ENCODE data around the gene FANCL.
"Not testable (repeated sequence)": the region's sequence is repeated elsewhere in the genome, so short reads cannot be mapped to it uniquely, and the experiment has no call there.

FANCL gene

DNA sequence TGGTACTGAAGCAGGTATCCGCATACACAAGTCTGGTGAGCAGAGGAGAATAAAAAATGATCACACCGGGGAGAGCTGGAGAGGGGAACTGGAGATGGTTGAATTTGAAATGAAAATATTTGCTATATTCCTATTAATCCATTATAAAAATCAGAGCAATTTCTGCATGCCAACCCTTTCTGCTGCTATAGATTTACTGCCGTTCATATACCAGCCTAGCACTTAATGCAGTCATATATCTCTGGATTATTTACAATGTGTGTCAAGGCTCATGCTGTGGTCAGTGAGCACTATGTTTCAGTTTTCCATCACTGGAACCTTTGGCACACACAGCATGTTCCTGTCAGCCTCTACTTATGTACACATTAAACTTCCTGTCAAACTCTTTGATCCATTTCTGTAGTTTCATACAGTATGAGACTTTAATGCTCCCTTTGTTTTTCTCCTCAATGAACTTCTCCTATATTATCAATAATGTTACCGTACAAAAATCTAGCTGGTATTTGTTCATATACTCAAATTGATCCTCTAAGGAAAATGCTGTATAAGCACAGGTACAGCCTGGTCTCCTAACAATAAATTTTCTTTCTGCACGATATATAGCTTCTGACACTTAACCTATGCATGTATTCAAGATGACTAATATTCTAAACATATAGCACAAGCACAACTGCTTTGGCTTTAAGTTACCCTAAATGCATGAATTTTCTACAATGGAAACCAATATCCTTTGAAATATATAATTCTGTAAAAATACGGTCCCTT lies 36.7 kb downstream of the FANCL start:
- no peak for DNase-seq

GRCh38 chr2:58203018-58203417 lies 38.1 kb downstream of the FANCL start:
- no peak for DNase-seq

GRCh38 chr2:58202404-58202803 lies 38.7 kb downstream of the FANCL start:
- no peak for DNase-seq

GRCh38 chr2:58197894-58198293 lies 43.2 kb downstream of the FANCL start:
- DNase-seq = no peak

GRCh38 chr2:58195662-58196061 lies 45.5 kb downstream of the FANCL start:
- DNase-seq = no peak

GRCh38 chr2:58194458-58194857 lies 46.7 kb downstream of the FANCL start:
- DNase-seq = no peak

DNA sequence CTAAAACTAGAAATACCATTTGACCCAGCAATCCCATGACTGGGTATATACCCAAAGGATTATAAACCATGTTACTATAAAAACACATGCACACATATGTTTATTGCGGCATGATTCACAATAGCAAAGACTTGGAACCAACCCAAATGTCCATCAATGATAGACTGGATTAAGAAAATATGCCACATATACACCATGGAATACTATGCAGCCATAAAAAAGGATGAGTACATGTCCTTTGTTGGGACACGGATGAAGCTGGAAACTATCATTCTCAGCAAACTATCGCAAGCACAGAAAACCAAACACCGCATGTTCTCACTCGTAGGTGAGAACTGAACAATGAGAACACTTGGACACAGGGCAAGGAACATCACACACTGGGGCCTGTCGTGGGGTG lies 54.1 kb downstream of the FANCL start:
- DNase-seq = not testable (repeated sequence)

GRCh38 chr2:58186501-58186900 lies 54.6 kb downstream of the FANCL start:
- no peak for DNase-seq

- DNase-seq = no peak
Observed at GRCh38 chr2:58182527-58182926, 58.6 kb downstream of the FANCL start.

DNA sequence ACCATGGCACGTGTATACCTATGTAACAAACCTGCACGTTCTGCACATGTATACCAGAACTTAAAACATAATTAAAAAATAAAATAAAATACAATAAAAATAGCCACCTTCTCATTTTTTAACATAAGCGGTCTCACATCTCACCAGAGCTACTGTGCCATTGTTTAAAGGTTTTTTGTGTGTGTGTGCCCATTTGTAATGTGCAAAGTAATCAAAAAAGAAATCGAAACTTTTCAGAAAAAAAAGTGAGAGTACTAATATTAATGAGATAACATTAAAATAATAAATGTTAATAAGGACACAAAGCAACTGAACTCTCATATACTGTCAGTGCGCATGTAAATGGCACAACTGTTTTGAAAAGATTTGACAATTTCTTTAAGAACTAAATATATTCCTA lies 60.5 kb downstream of the FANCL start:
- no peak for DNase-seq

- not testable (repeated sequence) for DNase-seq
Observed at GRCh38 chr2:58180175-58180574, 61.0 kb downstream of the FANCL start.

DNA sequence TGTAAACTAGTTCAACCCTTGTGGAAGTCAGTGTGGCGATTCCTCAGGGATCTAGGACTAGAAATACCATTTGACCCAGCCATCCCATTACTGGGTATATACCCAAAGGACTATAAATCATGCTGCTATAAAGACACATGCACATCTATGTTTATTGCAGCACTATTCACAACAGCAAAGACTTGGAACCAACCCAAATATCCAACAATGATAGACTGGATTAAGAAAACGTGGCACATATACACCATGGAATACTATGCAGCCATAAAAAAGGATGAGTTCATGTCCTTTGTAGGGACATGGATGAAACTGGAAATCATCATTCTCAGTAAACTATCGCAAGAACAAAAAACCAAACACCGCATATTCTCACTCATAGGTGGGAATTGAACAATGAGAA lies 63.9 kb downstream of the FANCL start:
- DNase-seq = not testable (repeated sequence)

DNA sequence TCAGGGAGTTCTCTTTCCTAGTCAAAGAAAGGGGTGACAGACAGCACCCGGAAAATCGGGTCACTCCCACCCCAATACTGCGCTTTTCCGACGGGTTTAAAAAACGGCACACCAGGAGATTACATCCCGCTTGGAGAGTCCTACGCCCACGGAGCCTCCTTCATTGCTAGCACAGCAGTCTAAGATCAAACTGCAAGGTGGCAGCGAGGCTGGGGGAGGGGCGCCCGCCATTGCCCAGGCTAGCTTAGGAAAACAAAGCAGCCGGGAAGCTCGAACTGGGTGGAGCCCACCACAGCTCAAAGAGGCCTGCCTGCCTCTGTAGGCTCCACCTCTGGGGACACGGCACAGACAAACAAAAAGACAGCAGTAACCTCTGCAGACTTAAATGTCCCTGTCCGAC lies 69.3 kb downstream of the FANCL start:
- DNase-seq = not testable (repeated sequence)

DNA sequence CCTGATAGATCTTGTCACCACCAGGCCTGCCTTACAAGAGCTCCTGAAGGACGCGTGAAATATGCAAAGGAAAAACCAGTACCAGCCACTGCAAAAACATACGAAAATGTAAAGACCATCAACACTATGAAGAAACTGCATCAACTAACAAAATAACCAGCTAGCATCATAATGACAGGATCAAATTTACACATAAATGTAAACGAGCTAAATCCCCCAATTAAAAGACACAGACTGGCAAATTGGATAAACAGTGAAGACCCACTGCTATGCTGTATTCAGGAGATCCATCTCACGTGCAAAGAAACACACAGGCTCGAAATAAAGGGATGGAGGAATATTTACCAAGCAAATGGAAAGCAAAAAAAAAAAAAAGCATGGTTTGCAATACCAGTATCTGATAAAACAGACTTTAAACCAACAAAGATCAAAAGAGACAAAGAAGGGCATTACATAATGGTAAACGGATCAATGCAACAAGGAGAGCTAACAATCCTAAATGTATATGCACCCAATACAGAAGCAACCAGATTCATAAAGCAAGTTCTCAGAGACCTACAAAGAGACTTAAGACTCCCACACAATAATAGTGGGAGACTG lies 70.7 kb downstream of the FANCL start:
- not testable (repeated sequence) for DNase-seq

GRCh38 chr2:58169845-58170244 lies 71.3 kb downstream of the FANCL start:
- not testable (repeated sequence) for DNase-seq

DNA sequence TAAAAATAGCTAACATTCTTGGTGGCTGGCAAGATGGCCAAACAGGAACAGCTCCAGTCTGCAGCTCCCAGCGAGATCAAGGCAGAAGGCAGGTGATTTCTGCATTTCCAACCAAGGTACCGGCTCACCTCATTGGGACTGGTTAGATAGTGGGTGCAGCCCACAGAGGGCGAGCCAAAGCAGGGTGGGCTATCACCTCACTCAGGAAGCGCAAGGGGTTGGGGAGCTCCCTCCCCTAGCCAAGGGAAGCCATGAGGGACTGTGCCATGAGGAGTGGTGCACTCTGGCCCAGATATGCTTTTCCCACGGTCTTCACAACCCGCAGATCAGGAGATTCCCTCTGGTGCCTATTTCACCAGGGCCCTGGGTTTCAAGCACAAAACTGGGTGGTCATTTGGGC lies 73.0 kb downstream of the FANCL start:
- DNase-seq = not testable (repeated sequence)

DNA sequence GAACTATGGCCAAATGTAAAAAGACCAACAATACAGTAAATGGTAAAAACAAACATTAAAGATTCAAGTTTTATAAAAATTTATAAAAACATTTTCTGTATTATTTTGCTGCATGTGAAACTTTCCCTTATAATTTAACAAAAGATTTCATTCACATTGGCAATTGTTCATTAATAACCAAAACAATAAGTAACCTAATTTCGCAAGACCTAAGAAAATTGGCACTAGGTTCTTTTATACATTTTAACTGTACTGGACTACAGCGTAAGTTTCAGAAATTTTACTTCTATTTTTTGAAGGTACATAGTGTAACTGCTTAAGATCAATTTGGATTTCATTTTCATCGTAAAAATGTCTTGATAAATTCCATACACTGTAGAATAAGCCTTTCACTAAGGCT lies 77.2 kb downstream of the FANCL start:
- no peak for DNase-seq

GRCh38 chr2:58158481-58158880 lies 82.6 kb downstream of the FANCL start:
- no peak for DNase-seq

DNA sequence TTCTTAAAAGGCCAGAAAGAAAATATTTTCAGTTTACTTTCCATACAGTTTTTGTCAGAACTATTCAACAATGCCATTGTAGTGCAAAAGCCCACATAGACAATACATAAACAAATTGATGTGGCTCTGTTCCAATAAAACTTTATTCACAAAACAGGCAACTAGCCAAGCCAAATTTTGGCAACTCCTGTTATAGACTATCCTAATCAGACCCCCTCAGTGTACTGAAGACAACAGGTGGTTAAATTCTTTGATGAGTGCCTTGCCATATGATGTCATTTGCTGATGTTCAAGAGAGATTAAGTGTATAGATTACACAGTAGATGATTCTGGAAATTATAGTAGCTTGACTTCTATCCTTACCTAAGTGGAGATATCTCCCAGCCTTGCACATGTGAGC lies 83.4 kb downstream of the FANCL start:
- DNase-seq = no peak

DNA sequence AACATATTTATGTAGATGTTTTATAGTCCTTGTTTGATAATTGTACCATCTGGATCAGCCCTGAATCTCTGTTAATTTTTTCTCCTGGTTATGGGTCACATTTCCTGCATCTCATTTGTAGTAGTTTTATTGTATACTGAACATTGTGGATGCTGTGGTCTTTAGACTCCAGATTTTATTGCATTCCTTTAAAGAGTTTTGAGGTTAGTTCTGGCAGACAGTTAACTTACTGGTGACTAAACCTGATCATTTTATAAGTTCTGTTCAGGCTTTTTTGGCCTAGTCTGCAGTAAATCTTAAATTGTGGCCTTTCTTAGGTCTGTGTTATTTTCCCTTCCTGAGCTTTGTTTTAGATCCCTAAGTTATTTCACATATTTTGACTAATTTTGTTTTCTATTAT lies 84.3 kb downstream of the FANCL start:
- DNase-seq = no peak

DNA sequence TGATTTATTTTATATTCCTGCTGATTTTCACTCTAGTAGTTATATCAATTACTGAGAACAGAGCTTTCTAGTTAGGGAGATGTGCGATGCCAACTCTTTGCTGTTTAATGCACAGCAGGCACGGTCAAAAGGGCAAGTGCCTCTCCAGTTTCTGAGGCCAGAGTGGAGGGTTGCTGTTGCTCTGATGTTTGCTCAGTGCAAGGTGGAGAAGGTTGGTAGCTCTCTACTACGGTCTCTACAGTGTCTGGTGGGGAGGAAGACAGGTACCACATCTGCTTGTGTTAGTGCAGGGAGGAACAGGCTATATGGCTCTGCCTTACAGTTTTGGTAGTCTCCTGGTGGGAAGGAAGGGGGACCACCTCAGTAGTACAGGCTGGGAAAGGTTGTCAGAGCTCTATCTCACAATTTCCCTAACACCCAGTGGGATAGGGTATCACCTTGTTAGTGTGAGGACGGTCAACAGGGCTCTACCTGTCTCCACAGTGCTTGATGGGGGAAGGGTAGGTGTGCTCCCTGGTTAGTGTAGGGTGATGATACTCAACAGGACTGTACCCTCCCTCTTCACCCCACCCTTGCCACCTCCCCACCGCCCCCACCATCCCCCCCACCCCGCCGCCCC lies 85.9 kb downstream of the FANCL start:
- no peak for DNase-seq

- peak; percentile 5 for DNase-seq
Observed at GRCh38 chr2:58146707-58147106, 94.4 kb downstream of the FANCL start.

- not testable (repeated sequence) for DNase-seq
Observed at GRCh38 chr2:58145769-58146168, 95.4 kb downstream of the FANCL start.

DNA sequence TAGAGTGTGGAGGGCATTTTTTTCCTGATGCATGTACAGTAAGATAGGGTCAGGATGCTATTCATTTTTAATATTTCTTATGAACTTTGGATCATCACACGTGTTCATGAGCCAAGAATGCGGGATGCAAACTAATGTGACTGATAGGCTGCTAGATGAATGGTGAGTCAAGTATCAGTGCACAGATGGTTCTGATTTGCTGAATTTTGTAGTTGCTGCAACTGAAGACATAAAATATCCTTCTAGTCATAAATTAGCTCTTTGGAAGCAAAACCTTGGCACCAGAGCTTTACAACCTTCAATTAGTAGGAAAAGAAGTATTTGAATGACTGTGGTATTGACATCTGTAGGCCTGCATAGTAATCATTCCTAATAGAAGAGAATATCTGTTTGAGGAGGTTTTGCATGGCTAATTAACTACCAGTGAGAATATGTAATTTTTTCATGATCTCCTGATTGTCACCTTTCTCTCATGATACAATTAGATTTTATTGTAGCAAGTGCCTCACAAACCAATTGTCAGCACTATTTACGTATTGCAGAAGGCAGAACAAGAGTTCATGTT lies 100.5 kb downstream of the FANCL start:
- no peak for DNase-seq

Data from stimulated activated CD4-positive, alpha-beta T cell treated with anti-CD3 and anti-CD28 coated beads, Interleukin-15, amount 100 ng/mL, for 24 hours (primary cell).